Peyer's patch (tissue), 4 donors: ENCODE data around the gene PPP1R8. TPM values are rescaled to one million over a fixed set of nuclear protein-coding genes. Genes with fewer than 3 reads are reported as not detected.

Experiments
- DNase-seq, 3 donors: peaks; one replicate each; pipeline ENCODE4 v3.0.0-alpha.2; 2017 to 2019
- H3K27ac ChIP-seq, 4 donors: fragments of 200-600 bp; sonication (generic); one replicate each; pipeline ENCODE4 v1.5.1; 2016 to 2019
- H3K27me3 ChIP-seq, 2 donors: fragments of 200-600 bp; sonication (generic); one replicate each; pipeline ENCODE4 v1.5.1; 2019
- H3K36me3 ChIP-seq, 3 donors: fragments of 200-600 bp; sonication (generic); one replicate each; pipeline ENCODE4 v1.5.1; 2016 to 2019
- H3K4me1 ChIP-seq, 4 donors: fragments of 200-600 bp; sonication (generic); one replicate each; pipeline ENCODE4 v1.5.1; 2016 to 2019
- H3K4me3 ChIP-seq, 4 donors: fragments of 200-600 bp; sonication (generic); 1 replicate in 3 of 4; 2 replicates in 1 of 4; pipeline ENCODE4 v1.5.1; 2016 to 2019; ENCODE audit warnings: mild to moderate bottlenecking in 1 of 4
- H3K9me3 ChIP-seq, 4 donors: fragments of 200-600 bp; sonication (generic); one replicate each; pipeline ENCODE4 v1.5.1; 2016 to 2019; ENCODE audit warnings: mild to moderate bottlenecking in 1 of 4
- POLR2A ChIP-seq, 2 donors: fragments of 450-650 bp; IDR thresholded peaks; one replicate each; pipeline ENCODE4 v1.5.1; 2017; ENCODE audit warnings: antibody characterized with exemption in 2 of 2, mild to moderate bottlenecking in 2 of 2, moderate library complexity in 2 of 2
- small RNA-seq, 2 donors: library from RNA; depleted of rRNA; stranded (forward); fragments of <200 nt; gene quantifications; one replicate each; pipeline ENCODE3, GENCODE V24; 2016
- total RNA-seq, 4 donors: library from RNA; depleted of rRNA; stranded (reverse); fragments of >200 nt; gene quantifications; one replicate each; pipeline ENCODE4 v1.1.0, GENCODE V29; 2016
- TF ChIP-seq, protein P1 (sequence below), 6 experiments: fragments of 450-650 bp in 4 of 6; fragments of 200-600 bp in 2 of 6; sonication (generic) in 1 of 6; IDR thresholded peaks; one replicate each; pipeline ENCODE4 v1.5.1; 2017 to 2019; ENCODE audit warnings: antibody characterized with exemption in 6 of 6, mild to moderate bottlenecking in 3 of 6, moderate library complexity in 1 of 6

The PPP1R8 gene
- total RNA-seq, 4 donors from 2014 or later = 19.1 to 82.5 (median 27.0) TPM

DNA sequence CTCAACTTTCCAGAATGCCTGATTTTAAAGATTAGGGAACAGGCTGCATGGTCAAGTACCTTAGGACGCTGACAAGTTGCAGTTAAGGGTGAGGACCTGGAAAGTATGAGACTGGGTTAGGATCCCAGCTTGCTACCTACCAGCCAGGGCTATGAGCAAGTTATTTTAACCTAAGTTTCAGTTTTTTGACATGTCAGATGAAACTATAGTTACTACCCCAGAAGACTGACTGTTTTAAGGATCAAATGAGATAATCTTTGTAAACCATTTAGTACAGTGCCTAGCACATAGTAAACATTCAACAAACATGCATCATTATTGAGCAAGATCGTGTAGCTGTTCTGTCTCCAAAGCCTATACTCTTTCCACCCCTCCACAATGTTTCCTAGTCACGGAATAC, 56.2 kb downstream of the PPP1R8 start:
- no peak for DNase-seq
- H3K36me3 ChIP-seq = peaks cover 0 to 26% (median 0%) of the 10 kb centered on the region in 3 donors
- no peaks in the 10 kb centered on the region for H3K9me3 ChIP-seq
- H3K4me3 ChIP-seq = no peak overlapping the region
- peak overlapping the region; percentile 49 to 82 (median 66) for H3K27ac ChIP-seq
- H3K4me1 ChIP-seq = peaks cover 0 to 45% (median 11%) of the 10 kb centered on the region in 4 donors
- H3K27me3 ChIP-seq = no peaks in the 10 kb centered on the region
- TF ChIP-seq, protein P1, sequence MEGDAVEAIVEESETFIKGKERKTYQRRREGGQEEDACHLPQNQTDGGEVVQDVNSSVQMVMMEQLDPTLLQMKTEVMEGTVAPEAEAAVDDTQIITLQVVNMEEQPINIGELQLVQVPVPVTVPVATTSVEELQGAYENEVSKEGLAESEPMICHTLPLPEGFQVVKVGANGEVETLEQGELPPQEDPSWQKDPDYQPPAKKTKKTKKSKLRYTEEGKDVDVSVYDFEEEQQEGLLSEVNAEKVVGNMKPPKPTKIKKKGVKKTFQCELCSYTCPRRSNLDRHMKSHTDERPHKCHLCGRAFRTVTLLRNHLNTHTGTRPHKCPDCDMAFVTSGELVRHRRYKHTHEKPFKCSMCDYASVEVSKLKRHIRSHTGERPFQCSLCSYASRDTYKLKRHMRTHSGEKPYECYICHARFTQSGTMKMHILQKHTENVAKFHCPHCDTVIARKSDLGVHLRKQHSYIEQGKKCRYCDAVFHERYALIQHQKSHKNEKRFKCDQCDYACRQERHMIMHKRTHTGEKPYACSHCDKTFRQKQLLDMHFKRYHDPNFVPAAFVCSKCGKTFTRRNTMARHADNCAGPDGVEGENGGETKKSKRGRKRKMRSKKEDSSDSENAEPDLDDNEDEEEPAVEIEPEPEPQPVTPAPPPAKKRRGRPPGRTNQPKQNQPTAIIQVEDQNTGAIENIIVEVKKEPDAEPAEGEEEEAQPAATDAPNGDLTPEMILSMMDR (IDR thresholded peaks at IDR 0.05) = no peak
- no peak for TF ChIP-seq POLR2A (IDR thresholded peaks at IDR 0.05)

DNA sequence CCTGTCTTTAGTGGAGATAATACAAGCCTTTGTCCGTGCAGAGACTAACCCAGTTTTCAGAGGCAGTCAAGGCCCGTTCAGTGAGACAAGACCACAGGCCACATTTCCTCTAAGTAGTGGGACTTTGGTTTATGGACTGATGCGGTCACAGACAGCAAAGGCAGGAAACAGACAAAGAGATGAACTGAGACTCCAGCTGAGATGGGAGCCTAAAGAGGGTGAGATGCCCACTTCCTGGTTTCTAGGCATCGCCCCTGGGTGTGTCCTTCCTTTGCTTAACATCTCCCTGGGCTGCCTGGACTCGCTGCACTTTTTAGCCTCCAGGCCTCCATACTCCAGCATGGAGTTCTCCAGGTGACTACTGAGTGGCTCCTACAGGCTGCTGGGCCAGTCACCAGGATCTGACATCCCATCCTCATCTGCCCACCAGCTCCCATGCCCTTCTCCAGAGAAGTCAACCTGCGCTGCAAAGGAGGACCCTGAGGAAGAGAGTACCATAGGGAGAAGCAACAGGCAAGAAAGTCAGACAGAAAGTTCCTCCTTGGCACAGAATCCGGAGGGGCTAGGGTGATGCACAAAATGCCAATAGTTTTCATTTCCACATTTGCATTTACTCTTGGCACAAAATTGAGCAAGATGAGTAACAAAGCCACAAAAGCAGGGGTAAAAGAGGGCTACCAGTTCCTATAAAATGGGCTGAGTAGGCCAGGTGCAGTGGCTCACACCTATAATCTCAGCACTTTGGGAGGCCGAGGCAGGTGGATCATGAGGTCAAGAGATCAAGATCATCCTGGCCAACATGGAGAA, 56.8 kb downstream of the PPP1R8 start:
- H3K27ac ChIP-seq = peak overlapping the region; percentile 49 to 82 (median 66)
- H3K4me1 ChIP-seq = peaks cover 0 to 51% (median 11%) of the 10 kb centered on the region in 4 donors
- no peaks in the 10 kb centered on the region for H3K27me3 ChIP-seq
- H3K9me3 ChIP-seq = no peaks in the 10 kb centered on the region
- TF ChIP-seq POLR2A (IDR thresholded peaks at IDR 0.05) = no peak
- TF ChIP-seq, protein P1 (IDR thresholded peaks at IDR 0.05) = no peak
- H3K36me3 ChIP-seq = peaks cover 0 to 27% (median 0%) of the 10 kb centered on the region in 3 donors
- peak in 2 of 3 donors; percentile 68 to 81 for DNase-seq
- H3K4me3 ChIP-seq = no peak overlapping the region

DNA sequence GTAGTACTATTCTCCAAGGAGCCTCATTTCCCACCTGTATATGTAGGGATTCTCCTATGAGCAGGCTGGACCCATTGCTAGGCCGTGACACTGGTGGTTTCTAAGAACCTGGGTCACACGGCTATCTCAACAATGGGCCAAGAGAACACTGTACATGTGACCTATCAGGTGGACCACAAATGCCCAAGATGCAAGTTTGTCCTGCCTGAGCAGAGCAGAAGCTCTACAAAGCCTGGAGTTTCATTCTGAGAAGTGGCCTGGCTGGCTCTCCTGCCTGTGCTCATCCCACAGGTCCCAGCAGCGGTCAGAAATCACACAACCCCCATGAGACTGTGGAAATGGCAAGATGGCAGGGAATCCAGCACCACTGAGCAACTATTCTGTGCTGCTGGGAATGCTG, 58.9 kb downstream of the PPP1R8 start:
- H3K9me3 ChIP-seq = no peaks in the 10 kb centered on the region
- no peak overlapping the region for H3K4me3 ChIP-seq
- peaks cover 0 to 48% (median 5%) of the 10 kb centered on the region in 3 donors for H3K36me3 ChIP-seq
- TF ChIP-seq POLR2A (IDR thresholded peaks at IDR 0.05) = no peak
- TF ChIP-seq, protein P1 (IDR thresholded peaks at IDR 0.05) = no peak
- peaks cover 0 to 49% (median 10%) of the 10 kb centered on the region in 4 donors for H3K4me1 ChIP-seq
- DNase-seq = no peak
- H3K27me3 ChIP-seq = no peaks in the 10 kb centered on the region
- peak overlapping the region in 3 of 4 donors; percentile 48 to 84 (median 64) for H3K27ac ChIP-seq

DNA sequence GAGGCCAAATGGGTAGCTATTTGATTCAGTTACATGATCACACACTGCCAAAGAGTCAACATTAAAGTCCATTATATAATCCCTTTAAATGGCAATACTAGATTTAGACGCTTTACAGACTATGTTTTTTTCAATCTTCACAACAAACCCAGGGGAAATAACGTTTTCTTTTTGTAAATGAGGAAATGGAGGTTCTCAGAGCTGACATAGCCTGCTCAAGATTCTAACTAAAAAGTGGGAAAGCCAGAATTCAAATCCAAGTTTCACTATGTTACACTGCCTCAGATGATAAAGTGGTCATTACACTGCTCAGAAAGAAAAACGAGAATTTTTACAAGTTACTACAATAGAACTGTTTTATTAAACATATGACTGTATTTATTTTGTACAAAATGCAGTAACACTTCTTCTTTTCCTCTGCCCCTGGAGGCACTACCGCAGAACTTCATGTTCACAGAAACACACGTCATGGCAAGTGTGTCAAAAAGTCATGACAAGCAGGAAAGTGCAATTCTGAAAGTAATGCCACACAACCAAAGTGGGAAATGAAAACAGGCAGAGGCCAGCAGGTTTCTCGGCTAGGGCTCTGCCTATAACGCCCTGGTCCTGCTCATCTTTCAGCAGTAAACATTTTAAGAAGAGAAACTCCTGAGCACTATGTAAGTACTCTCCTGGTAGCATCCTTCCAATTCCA, 60.8 kb downstream of the PPP1R8 start:
- H3K36me3 ChIP-seq = peaks cover 0 to 67% (median 7%) of the 10 kb centered on the region in 3 donors

DNA sequence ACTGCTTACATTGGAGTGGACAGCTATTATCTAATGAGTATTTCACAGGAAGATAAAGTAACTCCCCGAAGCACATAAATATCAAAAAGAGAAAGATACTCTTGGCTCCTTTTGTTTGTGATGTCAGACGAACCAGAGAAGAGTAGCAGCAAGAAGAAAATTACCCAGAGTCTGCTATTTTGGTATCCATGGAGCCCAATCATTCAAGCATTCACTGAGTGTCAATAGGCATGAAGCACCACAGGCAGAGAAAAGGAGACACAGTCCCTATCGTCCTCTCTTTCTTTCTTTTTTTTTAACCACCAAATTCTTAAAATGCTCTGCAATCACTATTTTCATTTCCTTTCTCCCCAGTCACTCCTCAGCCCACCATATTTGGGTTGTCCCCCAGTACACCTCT, 63.9 kb downstream of the PPP1R8 start:
- H3K36me3 ChIP-seq = peaks cover 0 to 75% (median 7%) of the 10 kb centered on the region in 3 donors
- H3K4me1 ChIP-seq = peaks cover 0 to 28% (median 4%) of the 10 kb centered on the region in 4 donors
- no peak overlapping the region for H3K27ac ChIP-seq
- TF ChIP-seq POLR2A (IDR thresholded peaks at IDR 0.05) = no peak
- TF ChIP-seq, protein P1 (IDR thresholded peaks at IDR 0.05) = no peak
- H3K9me3 ChIP-seq = no peaks in the 10 kb centered on the region
- DNase-seq = no peak
- no peaks in the 10 kb centered on the region for H3K27me3 ChIP-seq
- no peak overlapping the region for H3K4me3 ChIP-seq

More for the DNA sequence above, 60.8 kb downstream of the PPP1R8 start:
- H3K4me3 ChIP-seq = no peak overlapping the region
- no peaks in the 10 kb centered on the region for H3K27me3 ChIP-seq
- peaks cover 0 to 49% (median 8%) of the 10 kb centered on the region in 4 donors for H3K4me1 ChIP-seq
- no peaks in the 10 kb centered on the region for H3K9me3 ChIP-seq
- TF ChIP-seq, protein P1 (IDR thresholded peaks at IDR 0.05) = peak in 5 of 6 experiments; percentile 8 to 65 (median 26)
- peak in 1 of 2 donors; percentile 15 for TF ChIP-seq POLR2A (IDR thresholded peaks at IDR 0.05)
- peak overlapping the region; percentile 31 to 84 (median 60) for H3K27ac ChIP-seq
- peak in 2 of 3 donors; percentile 80 to 84 for DNase-seq

Small RNAs within 50 kb of the gene (small RNA-seq; reads per million reads assigned to genes)
- gene RNU6-1245P (0 reads per million in 2 donors), gene SCARNA1 (16.3 to 38.6 reads per million in 2 donors)

Other genes with a start within 250 kb of the PPP1R8 start
- 10 to 100 TPM in 3 of 4 donors, 1 to 10 TPM in 1; 7.0 to 21.5 (median 12.0) TPM for gene AHDC1, start 226.6 kb upstream of the PPP1R8 start, total RNA-seq
- 10 to 100 TPM in 1 of 4 donors, 1 to 10 TPM in 3; 1.1 to 38.8 (median 4.7) TPM for gene FGR, start 195.6 kb upstream of the PPP1R8 start, total RNA-seq
- gene IFI6, start 158.6 kb upstream of the PPP1R8 start, total RNA-seq = 10 to 100 TPM; 17.8 to 28.5 (median 20.7) TPM
- 10 to 100 TPM in 2 of 4 donors, 1 to 10 TPM in 2; 9.3 to 62.7 (median 12.8) TPM for gene FAM76A, start 104.8 kb upstream of the PPP1R8 start, total RNA-seq
- gene STX12, start 57.6 kb upstream of the PPP1R8 start, total RNA-seq = 10 to 100 TPM; 57.8 to 63.7 (median 59.9) TPM
- 10 to 100 TPM in 3 of 4 donors, 1 to 10 TPM in 1; 8.1 to 86.6 (median 22.8) TPM for gene THEMIS2, start 41.8 kb downstream of the PPP1R8 start, total RNA-seq
- gene RPA2, start 83.8 kb downstream of the PPP1R8 start, total RNA-seq = 10 to 100 TPM in 2 of 4 donors, 1 to 10 TPM in 2; 8.2 to 23.1 (median 10.0) TPM
- gene SMPDL3B, start 104.2 kb downstream of the PPP1R8 start, total RNA-seq = 10 to 100 TPM in 3 of 4 donors, 1 to 10 TPM in 1; 6.6 to 43.4 (median 31.6) TPM
- gene XKR8, start 129.2 kb downstream of the PPP1R8 start, total RNA-seq = 10 to 100 TPM in 3 of 4 donors, 1 to 10 TPM in 1; 5.8 to 13.9 (median 11.8) TPM